SK-N-SH treated with all-trans-retinoic acid at 6 μM for 48 hours (cell line): Measurements from ENCODE around the gene MXD4.
"Not testable (repeated sequence)": the region's sequence is repeated elsewhere in the genome, so short reads cannot be mapped to it uniquely, and the experiment has no call there.

Experiments
- ATAC-seq: fragments of 200-7000 bp; cut with Tn5 transposase; 3 replicates; pipeline ENCODE4 v1.9.1; 2020; ENCODE audit warnings: mild to moderate bottlenecking, moderate library complexity
- BACH2 ChIP-seq: fragments of 250-450 bp; sonication (Bioruptor Pico); IDR thresholded peaks from 2 replicates; pipeline ENCODE4 v1.9.0; 2021; ENCODE audit warnings: mild to moderate bottlenecking, borderline replicate concordance
- CREB5 ChIP-seq: fragments of 250-450 bp; sonication (Bioruptor Pico); IDR thresholded peaks from 2 replicates; pipeline ENCODE4 v1.5.1; 2020; ENCODE audit warnings: low read depth, mild to moderate bottlenecking, moderate library complexity
- CSDC2 ChIP-seq: fragments of 250-450 bp; sonication (Bioruptor Pico); IDR thresholded peaks from 2 replicates; pipeline ENCODE4 v1.5.0; 2020; ENCODE audit warnings: mild to moderate bottlenecking, moderate library complexity
- CSRNP3 ChIP-seq: fragments of 250-450 bp; sonication (Bioruptor Pico); IDR thresholded peaks from 2 replicates; pipeline ENCODE4 v1.5.1; 2021; ENCODE audit warnings: mild to moderate bottlenecking, moderate library complexity
- ESRRG ChIP-seq: fragments of 250-450 bp; sonication (Bioruptor Pico); IDR thresholded peaks from 2 replicates; pipeline ENCODE4 v1.6.1; 2021; ENCODE audit warnings: mild to moderate bottlenecking
- GLIS3 ChIP-seq: fragments of 250-450 bp; sonication (Bioruptor Pico); IDR thresholded peaks from 2 replicates; pipeline ENCODE4 v1.5.0; 2020; ENCODE audit warnings: mild to moderate bottlenecking, moderate library complexity
- ISL1 ChIP-seq: fragments of 250-450 bp; sonication (Bioruptor Pico); IDR thresholded peaks from 2 replicates; pipeline ENCODE4 v2.1.2; 2022; ENCODE audit warnings: mild to moderate bottlenecking, moderate library complexity
- OSR1 ChIP-seq: fragments of 250-450 bp; sonication (Bioruptor Pico); IDR thresholded peaks from 2 replicates; pipeline ENCODE4 v1.8.0; 2022; ENCODE audit warnings: moderate library complexity, mild to moderate bottlenecking, inconsistent platforms
- PATZ1 ChIP-seq: fragments of 250-450 bp; sonication (Bioruptor Pico); IDR thresholded peaks from 2 replicates; pipeline ENCODE4 v1.8.0; 2020; ENCODE audit warnings: mild to moderate bottlenecking, moderate library complexity, borderline replicate concordance
- PPARA ChIP-seq: fragments of 250-450 bp; sonication (Bioruptor Pico); IDR thresholded peaks from 2 replicates; pipeline ENCODE4 v1.5.0; 2020; ENCODE audit warnings: mild to moderate bottlenecking, borderline replicate concordance
- RARB ChIP-seq: fragments of 250-450 bp; sonication (Bioruptor Pico); IDR thresholded peaks from 2 replicates; pipeline ENCODE4 v1.8.0; 2021; ENCODE audit warnings: mild to moderate bottlenecking, moderate library complexity
- SNAI2 ChIP-seq: fragments of 250-450 bp; sonication (Bioruptor Pico); IDR thresholded peaks from 2 replicates; pipeline ENCODE4 v1.5.0; 2020; ENCODE audit warnings: mild to moderate bottlenecking, moderate library complexity
- TCF4 ChIP-seq: fragments of 250-450 bp; sonication (Bioruptor Pico); IDR thresholded peaks from 2 replicates; pipeline ENCODE4 v1.8.0; 2021; ENCODE audit warnings: mild to moderate bottlenecking, moderate library complexity, borderline replicate concordance
- TOX ChIP-seq: fragments of 250-450 bp; sonication (Bioruptor Pico); IDR thresholded peaks from 2 replicates; pipeline ENCODE4 v1.8.0; 2021; ENCODE audit warnings: mild to moderate bottlenecking, moderate library complexity, borderline replicate concordance
- TSHZ2 ChIP-seq: fragments of 250-450 bp; sonication (Bioruptor Pico); IDR thresholded peaks from 2 replicates; pipeline ENCODE4 v1.5.0; 2020; ENCODE audit warnings: mild to moderate bottlenecking, moderate library complexity
- ZC3H10 ChIP-seq: fragments of 250-450 bp; sonication (Bioruptor Pico); IDR thresholded peaks from 2 replicates; pipeline ENCODE4 v1.5.1; 2021; ENCODE audit warnings: mild to moderate bottlenecking, moderate library complexity
- ZFP30 ChIP-seq: fragments of 450-650 bp; formaldehyde crosslinking; IDR thresholded peaks from 2 replicates; pipeline ENCODE4 v1.5.0; 2022; ENCODE audit warnings: mild to moderate bottlenecking, moderate library complexity
- ZNF70 ChIP-seq: fragments of 450-650 bp; formaldehyde crosslinking; IDR thresholded peaks from 2 replicates; pipeline ENCODE4 v1.5.0; 2020; ENCODE audit warnings: mild to moderate bottlenecking, moderate library complexity
- ZNF8 ChIP-seq: fragments of 450-650 bp; formaldehyde crosslinking; IDR thresholded peaks from 2 replicates; pipeline ENCODE4 v1.5.0; 2020; ENCODE audit warnings: mild to moderate bottlenecking, moderate library complexity

The MXD4 gene

GRCh38 chr4:2217726-2218125 is 44.2 kb downstream of the MXD4 start:
- no peak for ATAC-seq
- TF ChIP-seq RARB (CRISPR knock-in tag) (no peak), CSRNP3 (CRISPR knock-in tag) (no peak), GLIS3 (no peak), TCF4 (no peak), PPARA (CRISPR knock-in tag) (no peak), TOX (CRISPR knock-in tag) (no peak), CREB5 (CRISPR knock-in tag) (no peak), ESRRG (CRISPR knock-in tag) (no peak), TSHZ2 (CRISPR knock-in tag) (no peak), ZNF8 (CRISPR knock-in tag) (no peak), BACH2 (CRISPR knock-in tag) (no peak), ISL1 (no peak), OSR1 (CRISPR knock-in tag) (no peak), ZC3H10 (CRISPR knock-in tag) (no peak), CSDC2 (CRISPR knock-in tag) (no peak), ZNF70 (CRISPR knock-in tag) (no peak), SNAI2 (CRISPR knock-in tag) (no peak), ZFP30 (CRISPR knock-in tag) (no peak)

GRCh38 chr4:2212831-2213230 is 49.1 kb downstream of the MXD4 start:
- ATAC-seq: no peak
- no peak for TF ChIP-seq ZFP30 (CRISPR knock-in tag)
- TF ChIP-seq PATZ1 (CRISPR knock-in tag): no peak
- no peak for TF ChIP-seq GLIS3
- TF ChIP-seq TOX (CRISPR knock-in tag): no peak
- no peak for TF ChIP-seq CREB5 (CRISPR knock-in tag)
- no peak for TF ChIP-seq CSDC2 (CRISPR knock-in tag)
- TF ChIP-seq TSHZ2 (CRISPR knock-in tag): no peak
- TF ChIP-seq TCF4: no peak
- no peak for TF ChIP-seq OSR1 (CRISPR knock-in tag)
- no peak for TF ChIP-seq ESRRG (CRISPR knock-in tag)
- TF ChIP-seq ISL1: no peak
- TF ChIP-seq PPARA (CRISPR knock-in tag): no peak

- not testable (repeated sequence) for ATAC-seq
Observed at GRCh38 chr4:2202789-2203188, 59.1 kb downstream of the MXD4 start.
